GM15510 (cell line): Measurements from ENCODE around the gene SLC22A5.

ENCODE experiments used
- POLR2A ChIP-seq: IDR thresholded peaks from 3 replicates; pipeline ENCODE4 v1.6.1; 2011; ENCODE audit warnings: borderline replicate concordance; ENCODE audit not compliant: insufficient read length; ENCODE audit errors: extremely low read depth

SLC22A5 gene

DNA sequence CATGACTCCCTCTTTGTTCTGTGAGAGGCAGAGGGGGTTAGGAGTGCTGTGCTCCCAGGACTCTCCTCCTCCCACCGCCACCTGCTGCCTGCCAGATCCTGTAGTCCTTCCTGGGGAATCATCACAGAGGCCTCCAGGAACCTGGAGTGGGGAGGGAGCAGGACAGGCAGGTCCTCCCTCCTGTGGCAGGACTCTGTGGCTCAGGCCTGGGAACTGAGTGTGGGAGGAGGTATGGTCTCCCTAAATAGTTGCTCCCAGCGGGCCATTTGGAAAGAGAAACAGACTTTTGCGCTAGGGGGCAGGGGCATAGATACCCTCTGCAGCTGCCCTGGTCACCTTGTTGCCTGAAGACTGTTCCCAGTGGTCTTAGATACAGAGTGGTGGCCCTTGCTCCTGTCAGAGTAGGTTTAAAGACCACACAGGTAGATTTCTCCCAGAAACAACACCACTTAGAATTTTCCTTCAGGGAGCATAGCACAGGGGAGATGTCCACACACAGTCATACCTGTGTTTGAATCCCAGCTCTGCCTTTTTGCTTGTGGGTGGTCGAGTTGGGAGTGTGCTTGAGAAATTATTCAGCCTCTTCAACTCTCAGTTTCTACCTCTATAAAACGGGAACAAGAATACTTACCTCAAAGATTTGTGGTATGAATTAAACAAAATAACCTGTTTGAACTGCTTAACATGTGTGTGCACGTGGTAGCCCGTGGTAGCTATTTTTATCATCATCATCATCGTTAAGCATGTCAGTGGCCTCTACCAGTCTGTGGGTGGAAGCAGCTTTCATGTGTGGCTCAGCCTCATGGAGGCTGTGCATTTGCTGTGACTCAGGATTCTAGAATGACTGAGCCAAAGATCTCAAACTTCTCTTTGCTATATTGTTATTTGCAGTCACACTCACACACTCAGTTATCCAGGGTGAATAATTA, 55.8 kb downstream of the SLC22A5 start:
- TF ChIP-seq POLR2A: peak; percentile 33

- no peak for TF ChIP-seq POLR2A
Measured at GRCh38 chr5:132425975-132426524, 56.5 kb downstream of the SLC22A5 start.

- TF ChIP-seq POLR2A: peak; percentile 55
Measured at GRCh38 chr5:132426525-132427138, 57.1 kb downstream of the SLC22A5 start.

DNA sequence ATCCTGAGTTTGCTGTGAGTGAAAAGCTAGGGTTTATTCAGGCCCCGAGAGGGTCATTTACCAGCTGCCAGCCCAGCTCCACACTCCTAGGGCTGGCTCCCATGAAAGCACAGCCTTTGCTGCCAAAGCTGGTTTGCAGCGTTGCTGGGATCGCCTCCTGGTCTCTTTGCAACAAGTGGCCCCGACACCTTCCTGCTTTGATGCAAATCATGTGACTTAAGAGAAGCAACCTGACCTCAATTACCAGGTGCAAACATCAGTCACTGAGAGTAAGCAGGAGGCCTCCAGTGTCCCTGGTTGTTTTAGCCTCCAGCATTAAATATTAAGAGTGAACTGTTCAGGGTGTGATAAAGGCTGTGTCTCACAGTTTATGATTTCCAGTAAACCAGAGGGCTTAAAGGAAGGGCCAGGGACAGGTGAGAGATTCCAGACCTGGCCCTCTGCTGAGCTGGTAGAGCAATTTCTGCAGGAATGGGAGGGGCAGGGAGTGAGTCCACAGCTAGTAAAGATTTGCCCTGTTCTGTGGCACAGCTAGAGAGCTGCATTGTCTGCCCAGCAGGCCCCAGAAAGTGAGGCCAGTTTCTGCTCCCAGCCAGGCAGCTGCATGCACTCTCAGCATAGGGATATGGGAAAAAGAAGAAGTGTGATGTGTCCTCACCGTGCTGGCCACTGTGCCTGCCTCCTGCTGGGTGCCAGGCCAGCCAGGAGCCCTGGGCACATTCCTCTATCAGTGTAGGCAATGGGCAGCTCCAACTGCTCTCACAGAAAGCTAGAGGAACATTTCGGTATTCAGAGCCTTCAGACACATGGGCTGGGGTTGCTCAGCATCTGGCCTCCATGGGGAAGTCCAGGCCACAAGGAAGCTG, 58.0 kb downstream of the SLC22A5 start:
- no peak for TF ChIP-seq POLR2A

- no peak for TF ChIP-seq POLR2A
Measured at GRCh38 chr5:132428147-132428482, 58.6 kb downstream of the SLC22A5 start.

DNA sequence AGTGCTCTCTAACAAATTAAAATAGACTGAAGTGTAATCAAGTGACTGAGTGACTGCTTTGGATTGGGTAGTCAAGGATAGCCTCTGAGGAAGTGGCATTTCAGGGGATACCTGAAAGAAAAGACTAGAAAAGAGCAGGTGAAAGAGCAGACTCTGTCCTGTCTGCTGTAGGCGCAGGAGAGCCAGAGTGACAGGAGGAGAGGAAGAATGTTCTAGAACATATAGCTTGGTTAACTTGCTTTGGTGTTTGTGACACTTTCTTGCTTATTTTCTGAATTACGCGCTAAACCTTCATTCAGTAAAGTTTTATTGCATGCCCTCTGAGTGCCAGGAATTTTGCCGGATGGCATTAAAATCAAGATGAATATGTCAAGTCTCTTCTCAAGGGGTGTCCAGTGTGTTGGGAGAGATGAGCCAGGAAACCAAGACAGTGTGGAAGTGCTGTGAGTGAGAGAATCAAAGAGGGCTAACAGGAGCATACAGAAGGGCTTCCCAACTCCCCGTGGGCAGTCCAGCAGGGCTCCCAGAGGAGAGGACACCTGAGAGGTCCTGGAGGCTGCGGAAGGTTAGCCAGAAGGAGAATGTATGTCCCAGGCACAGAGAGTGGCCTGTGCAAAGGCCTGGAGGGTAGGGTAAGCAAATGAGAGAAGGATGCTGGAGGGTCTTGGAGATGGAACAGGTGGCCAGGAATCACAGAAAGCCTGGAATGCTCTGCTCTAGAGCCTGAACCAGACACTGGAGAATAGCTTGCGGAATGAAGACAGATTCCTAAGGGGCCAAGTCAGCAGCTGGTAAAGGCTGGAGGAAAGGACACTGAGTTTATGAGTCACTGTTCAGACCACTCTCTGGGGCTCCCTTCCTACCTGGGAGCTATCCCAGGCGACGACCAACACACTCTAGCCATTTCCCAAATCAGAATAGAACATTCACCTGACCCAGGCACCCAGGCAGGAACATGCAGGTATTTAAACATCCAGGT, 59.3 kb downstream of the SLC22A5 start:
- TF ChIP-seq POLR2A: no peak

- no peak for TF ChIP-seq POLR2A
Measured at GRCh38 chr5:132429463-132430440, 60.2 kb downstream of the SLC22A5 start.

- TF ChIP-seq POLR2A: no peak
Measured at GRCh38 chr5:132430746-132431145, 61.2 kb downstream of the SLC22A5 start.

DNA sequence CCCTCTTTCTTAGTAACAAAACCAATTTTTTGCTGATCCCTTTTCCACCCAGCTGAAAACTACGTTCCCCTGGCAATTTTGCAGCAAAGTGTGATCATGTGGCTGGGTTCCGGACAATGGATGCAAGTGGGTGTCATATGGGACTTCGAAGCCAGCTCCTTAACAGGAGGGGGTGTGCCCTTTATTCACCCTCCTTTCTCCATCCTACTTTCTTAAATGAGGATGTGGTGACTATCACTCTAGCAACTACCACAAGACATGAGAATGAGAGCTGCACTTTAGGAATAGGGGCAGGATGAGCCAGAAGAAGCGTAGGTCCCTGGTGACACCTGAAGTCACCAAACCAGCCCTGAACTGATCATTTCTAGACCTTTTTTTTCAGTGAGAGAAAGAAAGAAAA, 62.1 kb downstream of the SLC22A5 start:
- TF ChIP-seq POLR2A: no peak

DNA sequence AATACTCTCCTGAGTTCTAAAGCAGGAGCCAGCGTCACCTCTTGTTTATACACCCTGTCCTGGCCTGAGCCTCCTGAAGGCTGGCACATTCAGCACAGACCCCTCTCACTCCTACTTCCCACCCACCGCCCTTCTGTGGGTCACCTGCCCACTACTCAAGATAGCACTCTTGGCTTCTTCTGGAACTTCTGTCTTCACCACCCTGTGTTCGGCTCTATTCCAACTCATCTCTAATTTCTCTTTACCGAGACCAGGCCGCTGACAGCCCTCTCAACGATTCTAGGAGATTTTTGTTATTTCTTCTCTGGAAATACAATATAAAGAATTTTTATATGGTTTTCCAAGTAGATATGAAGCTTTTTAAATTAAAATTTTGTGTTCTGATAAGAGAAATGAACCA, 63.6 kb downstream of the SLC22A5 start:
- no peak for TF ChIP-seq POLR2A

GRCh38 chr5:132434416-132435286, 65.1 kb downstream of the SLC22A5 start:
- TF ChIP-seq POLR2A: no peak

DNA sequence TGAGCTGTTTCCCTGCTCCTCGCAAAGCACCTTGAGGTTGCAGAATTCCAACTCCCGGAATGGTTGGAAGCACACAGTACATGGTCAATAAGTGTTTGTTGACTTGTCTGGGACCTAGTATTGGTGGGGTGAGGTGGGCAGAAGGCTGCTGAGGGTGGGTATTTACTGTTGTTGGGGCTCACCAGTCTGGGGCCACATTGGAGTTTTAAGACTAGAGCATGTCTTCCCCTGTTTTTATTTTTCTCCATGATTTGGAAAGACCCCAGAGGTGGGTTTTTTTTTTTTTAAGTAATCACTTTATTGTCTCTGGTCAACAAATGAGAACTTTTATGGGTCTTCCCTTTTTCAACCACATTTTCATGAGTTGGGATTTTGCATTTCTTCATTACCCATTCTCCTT, 65.9 kb downstream of the SLC22A5 start:
- TF ChIP-seq POLR2A: no peak
